ENCODE results near the gene ELAPOR1. TPM values are rescaled to one million over a fixed set of nuclear protein-coding genes. Genes with fewer than 3 reads are reported as not detected.

ELAPOR1 gene
- total RNA-seq, 1 donor from 2014 or later: 14.6 TPM

GRCh38 chr1:109115685-109116084 lies 1.8 kb downstream of the ELAPOR1 start:
- TF ChIP-seq CTCF (IDR thresholded peaks at IDR 0.05; ENCODE audit: unreplicated experiment): no peak
- Mint-ChIP-seq H3K9me3 (ENCODE audit: low read depth) (no peaks in the 10 kb centered on the region), H3K27ac (no peak overlapping the region), H3K36me3 (ENCODE audit: insufficient read depth) (no peaks in the 10 kb centered on the region), H3K27me3 (peaks cover 48% of the 10 kb centered on the region), H3K4me3 (ENCODE audit: low read depth) (no peak overlapping the region), H3K4me1 (ENCODE audit: low read depth) (peaks cover 17% of the 10 kb centered on the region)
- no peak for DNase-seq (ENCODE audit: low spot score, unreplicated experiment)

- Mint-ChIP-seq H3K27ac (no peak overlapping the region), H3K4me1 (ENCODE audit: low read depth) (peaks cover 17% of the 10 kb centered on the region), H3K36me3 (ENCODE audit: insufficient read depth) (no peaks in the 10 kb centered on the region), H3K27me3 (peaks cover 44% of the 10 kb centered on the region), H3K4me3 (ENCODE audit: low read depth) (no peak overlapping the region), H3K9me3 (ENCODE audit: low read depth) (no peaks in the 10 kb centered on the region)
- DNase-seq (ENCODE audit: low spot score, unreplicated experiment): no peak
- no peak for TF ChIP-seq CTCF (IDR thresholded peaks at IDR 0.05; ENCODE audit: unreplicated experiment)
These were observed 2.4 kb downstream of the ELAPOR1 start for GRCh38 chr1:109116286-109116685.

GRCh38 chr1:109118089-109118488 lies 4.2 kb downstream of the ELAPOR1 start:
- Mint-ChIP-seq H3K4me3 (ENCODE audit: low read depth) (no peak overlapping the region), H3K4me1 (ENCODE audit: low read depth) (peaks cover 13% of the 10 kb centered on the region), H3K9me3 (ENCODE audit: low read depth) (no peaks in the 10 kb centered on the region), H3K27me3 (peaks cover 27% of the 10 kb centered on the region), H3K27ac (no peak overlapping the region), H3K36me3 (ENCODE audit: insufficient read depth) (no peaks in the 10 kb centered on the region)
- TF ChIP-seq CTCF (IDR thresholded peaks at IDR 0.05; ENCODE audit: unreplicated experiment): no peak
- no peak for DNase-seq (ENCODE audit: low spot score, unreplicated experiment)

- TF ChIP-seq CTCF (IDR thresholded peaks at IDR 0.05; ENCODE audit: unreplicated experiment): no peak
- Mint-ChIP-seq H3K27me3 (peaks cover 7% of the 10 kb centered on the region), H3K4me1 (ENCODE audit: low read depth) (peaks cover 7% of the 10 kb centered on the region), H3K36me3 (ENCODE audit: insufficient read depth) (no peaks in the 10 kb centered on the region), H3K9me3 (ENCODE audit: low read depth) (no peaks in the 10 kb centered on the region), H3K27ac (no peak overlapping the region), H3K4me3 (ENCODE audit: low read depth) (no peak overlapping the region)
- no peak for DNase-seq (ENCODE audit: low spot score, unreplicated experiment)
These were observed 6.4 kb downstream of the ELAPOR1 start for GRCh38 chr1:109120356-109120755.

GRCh38 chr1:109131059-109131458 lies 17.1 kb downstream of the ELAPOR1 start:
- Mint-ChIP-seq H3K9me3 (ENCODE audit: low read depth) (no peaks in the 10 kb centered on the region), H3K36me3 (ENCODE audit: insufficient read depth) (no peaks in the 10 kb centered on the region), H3K27ac (no peak overlapping the region), H3K4me3 (ENCODE audit: low read depth) (no peak overlapping the region), H3K4me1 (ENCODE audit: low read depth) (peaks cover 25% of the 10 kb centered on the region), H3K27me3 (no peaks in the 10 kb centered on the region)
- DNase-seq (ENCODE audit: low spot score, unreplicated experiment): no peak
- no peak for TF ChIP-seq CTCF (IDR thresholded peaks at IDR 0.05; ENCODE audit: unreplicated experiment)

All from progenitor cell of endocrine pancreas (in vitro differentiated cells).